Measurements from ENCODE around the gene CCDC69.
A peak's percentile ranks its signal among the peaks of the same experiment; 100 is the strongest.
"Not testable (repeated sequence)": the region's sequence is repeated elsewhere in the genome, so short reads cannot be mapped to it uniquely, and the experiment has no call there.

Gene CCDC69

GRCh38 chr5:151245680-151246219 lies 21.9 kb upstream of the CCDC69 start:
- DNase-seq (ENCODE audit: low read depth), result no peak

GRCh38 chr5:151244206-151244605 lies 20.3 kb upstream of the CCDC69 start:
- DNase-seq (ENCODE audit: low read depth), result no peak

- DNase-seq (ENCODE audit: low read depth), result no peak
These were observed 19.7 kb upstream of the CCDC69 start for GRCh38 chr5:151243564-151243963.

GRCh38 chr5:151243127-151243526 lies 19.2 kb upstream of the CCDC69 start:
- DNase-seq (ENCODE audit: low read depth), result no peak

- DNase-seq (ENCODE audit: low read depth), result no peak
These were observed 17.2 kb upstream of the CCDC69 start for GRCh38 chr5:151240924-151241635.

GRCh38 chr5:151240268-151240835 lies 16.5 kb upstream of the CCDC69 start:
- not testable (repeated sequence) for DNase-seq (ENCODE audit: low read depth)

GRCh38 chr5:151239237-151239861 lies 15.5 kb upstream of the CCDC69 start:
- DNase-seq (ENCODE audit: low read depth), result peak; percentile 52

GRCh38 chr5:151238303-151238741 lies 14.4 kb upstream of the CCDC69 start:
- no peak for DNase-seq (ENCODE audit: low read depth)

GRCh38 chr5:151237685-151238084 lies 13.8 kb upstream of the CCDC69 start:
- DNase-seq (ENCODE audit: low read depth), result no peak

- no peak for DNase-seq (ENCODE audit: low read depth)
These were observed 13.0 kb upstream of the CCDC69 start for GRCh38 chr5:151236888-151237287.

- not testable (repeated sequence) for DNase-seq (ENCODE audit: low read depth)
These were observed 11.3 kb upstream of the CCDC69 start for GRCh38 chr5:151235239-151235571.

- DNase-seq (ENCODE audit: low read depth), result no peak
These were observed 10.8 kb upstream of the CCDC69 start for GRCh38 chr5:151234476-151235238.

GRCh38 chr5:151233616-151234085 lies 9.8 kb upstream of the CCDC69 start:
- no peak for DNase-seq (ENCODE audit: low read depth)

- no peak for DNase-seq (ENCODE audit: low read depth)
These were observed 7.5 kb upstream of the CCDC69 start for GRCh38 chr5:151231359-151231758.

- no peak for DNase-seq (ENCODE audit: low read depth)
These were observed 6.3 kb upstream of the CCDC69 start for GRCh38 chr5:151230048-151230680.

- DNase-seq (ENCODE audit: low read depth), result no peak
These were observed 5.1 kb upstream of the CCDC69 start for GRCh38 chr5:151228986-151229385.

GRCh38 chr5:151227918-151228447 lies 4.1 kb upstream of the CCDC69 start:
- no peak for DNase-seq (ENCODE audit: low read depth)

GRCh38 chr5:151225475-151225874 lies 1.6 kb upstream of the CCDC69 start:
- no peak for DNase-seq (ENCODE audit: low read depth)

GRCh38 chr5:151225071-151225470 lies 1.2 kb upstream of the CCDC69 start:
- DNase-seq (ENCODE audit: low read depth), result no peak

- DNase-seq (ENCODE audit: low read depth), result no peak
These were observed 480 bp upstream of the CCDC69 start for GRCh38 chr5:151224372-151224771.

- no peak for DNase-seq (ENCODE audit: low read depth)
These were observed 974 bp downstream of the CCDC69 start for GRCh38 chr5:151222790-151223446.
